GM19468 (cell line): Measurements from ENCODE around the gene GHSR.
"Not testable (repeated sequence)": the region's sequence is repeated elsewhere in the genome, so short reads cannot be mapped to it uniquely, and the experiment has no call there.

ENCODE experiments used
- ATAC-seq: cut with Tn5 transposase; IDR thresholded peaks from one replicate; pipeline ENCODE4 v1.9.1; 2021; ENCODE audit warnings: mild to moderate bottlenecking, moderate library complexity, moderate number of reproducible peaks; ENCODE audit not compliant: unreplicated experiment; ENCODE audit errors: extremely low read depth

The GHSR gene, protein sequence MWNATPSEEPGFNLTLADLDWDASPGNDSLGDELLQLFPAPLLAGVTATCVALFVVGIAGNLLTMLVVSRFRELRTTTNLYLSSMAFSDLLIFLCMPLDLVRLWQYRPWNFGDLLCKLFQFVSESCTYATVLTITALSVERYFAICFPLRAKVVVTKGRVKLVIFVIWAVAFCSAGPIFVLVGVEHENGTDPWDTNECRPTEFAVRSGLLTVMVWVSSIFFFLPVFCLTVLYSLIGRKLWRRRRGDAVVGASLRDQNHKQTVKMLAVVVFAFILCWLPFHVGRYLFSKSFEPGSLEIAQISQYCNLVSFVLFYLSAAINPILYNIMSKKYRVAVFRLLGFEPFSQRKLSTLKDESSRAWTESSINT

DNA sequence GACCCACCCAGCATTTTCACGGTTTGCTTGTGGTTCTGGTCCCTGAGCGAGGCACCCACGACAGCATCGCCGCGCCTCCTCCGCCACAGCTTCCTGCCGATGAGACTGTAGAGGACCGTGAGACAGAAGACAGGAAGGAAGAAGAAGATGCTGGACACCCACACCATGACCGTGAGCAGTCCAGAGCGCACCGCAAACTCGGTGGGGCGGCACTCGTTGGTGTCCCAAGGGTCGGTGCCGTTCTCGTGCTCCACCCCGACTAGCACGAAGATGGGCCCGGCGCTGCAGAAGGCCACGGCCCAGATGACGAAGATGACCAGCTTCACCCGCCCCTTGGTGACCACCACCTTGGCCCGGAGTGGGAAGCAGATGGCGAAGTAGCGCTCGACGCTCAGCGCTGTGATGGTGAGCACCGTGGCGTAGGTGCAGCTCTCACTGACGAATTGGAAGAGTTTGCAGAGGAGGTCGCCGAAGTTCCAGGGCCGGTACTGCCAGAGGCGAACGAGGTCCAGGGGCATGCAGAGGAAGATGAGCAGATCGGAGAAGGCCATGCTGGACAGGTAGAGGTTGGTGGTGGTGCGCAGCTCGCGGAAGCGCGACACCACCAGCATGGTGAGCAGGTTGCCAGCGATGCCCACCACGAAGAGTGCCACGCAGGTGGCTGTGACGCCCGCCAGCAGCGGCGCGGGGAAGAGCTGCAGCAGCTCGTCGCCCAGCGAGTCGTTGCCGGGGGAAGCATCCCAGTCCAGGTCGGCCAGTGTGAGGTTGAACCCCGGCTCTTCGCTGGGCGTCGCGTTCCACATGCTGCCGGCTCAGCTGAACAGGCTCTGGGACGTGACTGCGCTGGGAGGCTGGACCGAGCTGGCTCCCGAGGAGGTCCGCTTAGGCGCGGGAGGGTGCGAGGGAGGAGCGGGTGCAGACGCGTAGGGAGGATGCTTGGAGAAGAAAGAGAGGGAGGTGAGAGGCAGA is at the start of gene GHSR:
TSS of gene GHSR (minus strand) at position 846 of the 969 bp plus-strand sequence. CDS start at position 803, 43 bp downstream.
- ATAC-seq = no peak

DNA sequence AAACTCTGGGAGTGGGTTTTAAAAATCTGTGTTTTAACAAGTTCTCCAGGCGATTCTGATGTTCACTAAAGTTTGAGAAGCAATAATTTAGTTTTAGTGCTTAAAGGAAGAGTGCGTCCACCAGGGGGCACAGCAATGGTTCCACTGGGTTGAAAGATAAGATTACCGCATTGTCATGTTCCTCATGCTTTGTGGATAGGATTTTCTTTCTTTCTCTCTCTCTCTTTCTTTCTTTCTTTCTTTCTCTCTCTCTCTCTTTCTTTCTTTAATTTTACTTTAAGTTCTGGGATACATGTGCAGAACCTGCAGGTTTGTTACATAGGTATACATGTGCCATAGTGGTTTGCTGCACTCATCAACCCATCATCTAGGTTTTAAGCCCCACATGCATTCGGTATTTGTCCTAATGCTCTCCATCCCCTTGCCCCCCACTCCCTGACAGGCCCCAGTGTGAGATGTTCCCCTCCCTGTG is 42.0 kb upstream of the GHSR start:
- not testable (repeated sequence) for ATAC-seq

DNA sequence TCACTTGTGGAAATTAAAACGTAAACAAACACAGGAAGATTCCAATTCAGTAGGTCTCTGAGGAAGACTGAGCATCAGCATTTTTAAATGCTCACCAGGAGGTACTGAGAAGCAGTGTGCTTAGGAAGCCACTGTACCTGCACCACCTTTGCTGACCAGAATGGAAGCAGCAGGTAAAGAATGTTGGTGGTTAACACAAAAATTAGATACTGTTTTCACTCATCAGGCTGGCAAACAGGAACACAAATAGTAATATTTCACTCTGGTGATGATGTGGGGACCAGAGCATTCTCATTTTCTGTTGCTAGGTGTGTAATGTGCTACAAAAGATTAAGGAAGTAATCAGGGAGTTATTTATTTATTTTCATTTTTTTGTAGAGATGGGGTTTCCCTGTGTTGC is 29.9 kb upstream of the GHSR start:
- peak; percentile 18 for ATAC-seq

DNA sequence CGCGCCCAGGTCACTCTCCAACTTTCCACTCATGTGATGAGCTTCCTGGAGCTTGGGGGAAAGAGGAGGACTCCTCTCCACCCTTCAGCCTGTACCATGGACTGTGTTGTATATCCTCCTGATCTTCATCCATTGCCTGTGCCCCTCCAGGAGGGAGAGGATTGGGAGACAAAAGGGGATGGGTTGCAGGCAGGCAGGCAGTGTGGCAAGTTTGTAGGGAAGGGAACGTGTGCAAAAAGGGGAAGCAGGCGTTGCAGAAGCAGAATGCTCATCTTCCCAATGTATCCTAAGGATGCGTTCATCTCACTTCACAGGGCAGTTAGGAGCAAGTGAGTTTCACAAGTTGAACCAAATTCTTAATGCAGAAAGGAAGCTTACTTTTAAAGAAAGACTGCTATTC is 28.1 kb upstream of the GHSR start:
- no peak for ATAC-seq

DNA sequence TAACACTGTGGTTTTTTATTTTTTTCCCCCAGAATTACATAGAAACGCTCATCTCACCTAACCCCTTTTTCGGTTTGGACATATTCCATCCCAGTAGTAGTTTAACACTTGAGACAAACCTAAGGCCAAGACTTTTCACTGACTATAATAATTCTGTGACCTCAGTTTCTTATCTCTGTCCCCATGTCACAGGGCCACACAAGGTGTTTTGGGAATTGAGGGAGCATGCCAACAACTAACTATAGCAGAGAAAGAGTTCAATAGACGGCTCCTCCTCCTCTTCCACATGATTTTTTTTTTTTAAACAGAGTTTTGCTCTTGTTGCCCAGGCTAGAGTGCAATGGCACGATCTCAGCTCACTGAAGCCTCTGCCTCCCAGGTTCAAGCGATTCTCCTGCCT is 27.4 kb upstream of the GHSR start:
- no peak for ATAC-seq

DNA sequence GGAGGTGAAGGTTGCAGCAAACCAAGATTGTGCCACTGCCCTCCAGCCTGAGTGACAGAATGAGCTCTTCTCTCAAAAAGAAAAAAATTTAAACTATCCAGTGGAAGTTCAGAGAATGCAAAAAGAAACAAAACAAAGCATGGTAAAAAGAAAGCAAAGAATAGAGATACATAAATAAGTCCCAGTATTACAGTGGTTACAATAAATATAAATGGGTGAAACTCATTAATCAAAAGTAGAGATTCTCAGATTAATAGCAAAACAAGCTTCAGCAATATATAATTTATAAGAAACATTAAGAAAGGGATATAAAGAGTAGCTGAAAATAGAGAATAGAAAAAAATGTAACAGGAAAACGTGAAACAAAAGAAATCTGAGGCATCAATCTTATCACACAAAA is 23.6 kb upstream of the GHSR start:
- ATAC-seq = no peak

DNA sequence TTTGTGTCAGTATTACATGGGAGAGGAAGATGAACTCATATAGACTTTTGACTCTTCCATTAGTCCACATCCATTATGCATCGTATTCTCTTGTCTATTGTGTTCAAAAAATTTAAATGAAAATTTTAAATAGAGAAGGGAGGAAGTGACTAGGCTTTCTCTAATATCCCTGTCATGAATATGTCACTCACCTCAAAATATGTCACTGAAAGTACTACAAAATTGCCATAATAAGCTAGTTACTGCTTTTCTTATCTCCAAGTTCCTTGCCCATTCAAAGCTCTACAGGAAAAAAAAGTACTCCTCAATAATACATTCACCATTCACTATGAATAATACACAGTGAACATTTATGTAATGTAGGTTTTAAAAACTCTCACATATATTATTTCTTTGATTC is 22.3 kb upstream of the GHSR start:
- no peak for ATAC-seq

DNA sequence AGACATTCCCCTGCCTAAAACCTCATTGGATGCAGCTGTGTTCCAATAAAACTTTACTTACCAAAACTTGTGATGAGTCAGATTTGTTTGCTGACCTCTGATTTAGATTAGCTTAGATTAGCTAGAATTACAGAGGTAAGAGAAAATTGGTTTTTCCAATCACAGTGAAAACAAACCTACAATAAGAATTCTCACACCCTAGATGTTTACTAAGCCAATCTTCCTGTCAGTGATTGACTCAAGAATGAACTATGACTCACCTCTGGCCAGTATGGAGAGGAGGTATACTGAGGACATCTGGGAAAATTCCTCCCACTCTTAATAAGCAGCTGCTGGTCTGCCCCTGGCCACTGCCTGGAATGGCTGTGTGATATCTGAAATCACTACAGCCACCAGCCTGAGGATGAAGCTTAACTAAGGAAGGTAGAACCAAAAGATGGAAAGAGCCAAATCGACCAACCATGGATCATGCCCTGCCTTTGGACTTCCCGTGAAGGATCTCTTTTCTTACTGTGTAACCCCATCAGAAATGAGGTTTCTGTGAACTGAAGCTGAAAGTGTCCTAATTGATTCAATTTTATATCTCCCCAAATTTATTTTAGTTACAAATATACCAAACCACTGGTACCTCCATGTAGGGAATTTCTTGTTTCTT is 19.0 kb upstream of the GHSR start:
- ATAC-seq = no peak

DNA sequence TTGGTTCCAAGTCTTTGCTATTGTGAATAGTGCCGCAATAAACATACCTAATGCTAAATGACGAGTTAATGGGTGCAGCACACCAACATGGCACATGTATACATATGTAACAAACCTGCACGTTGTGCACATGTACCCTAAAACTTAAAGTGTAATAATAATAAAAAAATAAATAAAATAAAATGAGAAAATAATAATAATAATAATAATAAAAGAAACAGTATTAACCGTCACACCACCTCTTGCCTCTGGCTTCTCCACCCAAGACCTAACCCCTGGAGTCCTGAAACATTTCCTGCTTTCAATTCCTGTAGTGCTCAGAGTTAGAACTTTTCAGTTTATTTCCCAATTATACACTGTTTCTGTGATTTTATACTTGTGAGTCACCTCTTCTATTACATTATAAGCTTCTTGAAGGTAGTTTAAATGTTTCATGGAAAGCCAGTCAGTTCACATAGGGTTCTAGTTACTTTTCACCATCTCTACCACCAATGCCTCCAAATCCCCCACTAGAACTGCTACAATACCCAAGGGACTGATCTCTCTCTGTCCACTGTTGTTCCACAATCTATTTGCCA is 18.4 kb upstream of the GHSR start:
- no peak for ATAC-seq

DNA sequence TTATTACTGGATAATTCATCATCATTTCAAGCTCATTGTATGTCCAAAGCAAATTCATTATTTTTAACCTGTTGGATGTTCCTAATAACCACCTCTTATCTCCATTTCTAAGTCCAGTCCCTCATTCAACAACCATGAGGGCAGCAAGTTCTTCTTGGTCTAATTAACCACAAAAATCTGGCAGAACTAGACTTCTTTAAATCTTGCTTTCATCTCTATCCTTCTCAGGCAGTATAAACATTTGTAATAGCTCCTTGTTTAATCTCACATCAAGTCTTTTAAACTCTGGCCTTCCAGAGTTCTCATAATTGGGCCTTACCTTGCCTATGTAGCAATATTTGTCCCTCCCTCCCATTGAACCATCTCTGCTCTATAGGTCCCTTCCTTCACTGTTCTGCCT is 17.0 kb upstream of the GHSR start:
- no peak for ATAC-seq

DNA sequence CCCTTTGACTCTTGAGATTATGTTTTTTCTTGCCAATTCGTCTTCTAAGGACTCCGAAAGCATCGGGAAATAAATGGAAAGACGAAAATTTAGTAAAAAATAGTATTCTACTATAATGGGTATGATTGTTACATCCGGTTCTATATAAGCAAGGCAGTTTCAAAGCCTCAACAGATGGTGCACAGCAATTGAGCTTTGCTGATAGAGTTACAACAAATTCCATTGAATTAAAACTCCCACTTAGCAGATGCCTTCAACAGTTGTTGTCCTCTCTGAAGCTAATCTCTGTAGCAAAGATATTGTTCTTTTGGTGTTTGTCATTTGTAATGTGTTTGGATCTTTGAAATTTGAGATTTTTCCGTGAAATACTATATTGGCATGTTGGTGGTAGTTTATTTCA is 16.1 kb upstream of the GHSR start:
- ATAC-seq = no peak

DNA sequence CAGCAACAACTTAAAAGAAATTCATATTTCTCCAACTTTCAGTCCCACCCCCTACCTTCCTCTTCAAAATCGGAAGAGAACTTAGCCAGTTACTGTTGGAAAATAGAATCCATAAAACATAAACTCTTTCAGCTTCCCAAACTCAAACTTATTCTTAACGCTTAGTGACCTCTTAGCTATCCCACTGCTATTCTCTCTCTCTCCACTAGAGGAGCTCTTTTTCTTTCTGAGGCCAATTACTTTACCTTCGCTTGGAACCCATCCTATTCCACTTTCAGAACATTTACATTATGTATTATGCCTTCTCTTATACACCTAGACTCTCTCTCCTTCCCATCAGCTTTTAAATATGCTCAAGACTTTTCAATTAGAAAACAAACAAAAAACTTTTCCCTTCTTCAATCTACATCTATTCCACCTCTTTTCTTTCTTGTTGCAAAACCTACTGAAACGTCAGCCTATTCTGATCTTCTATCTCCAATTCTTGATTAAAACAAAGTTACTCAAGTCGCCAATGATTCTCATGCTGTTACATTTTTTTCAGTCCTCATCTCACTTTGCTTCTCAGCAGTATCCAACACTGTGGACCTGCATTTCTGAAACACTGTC is 13.4 kb upstream of the GHSR start:
- ATAC-seq = no peak

DNA sequence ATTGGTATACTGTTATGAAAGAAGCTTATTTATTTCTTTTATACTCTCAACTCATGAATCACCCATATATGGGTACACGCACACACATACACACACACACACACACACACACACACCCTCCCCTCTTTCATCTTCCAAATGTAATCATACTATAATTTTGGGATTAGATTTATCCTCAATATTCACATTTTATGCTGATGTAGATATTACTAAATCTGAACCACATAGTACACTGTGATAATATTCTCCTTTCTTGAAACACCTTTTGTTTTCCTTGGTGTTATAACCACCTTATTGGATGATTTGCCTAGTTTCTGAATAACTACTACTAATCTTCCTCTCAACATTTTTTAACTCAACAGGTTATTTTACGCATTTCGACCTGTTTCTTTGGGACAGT is 8.1 kb upstream of the GHSR start:
- no peak for ATAC-seq

DNA sequence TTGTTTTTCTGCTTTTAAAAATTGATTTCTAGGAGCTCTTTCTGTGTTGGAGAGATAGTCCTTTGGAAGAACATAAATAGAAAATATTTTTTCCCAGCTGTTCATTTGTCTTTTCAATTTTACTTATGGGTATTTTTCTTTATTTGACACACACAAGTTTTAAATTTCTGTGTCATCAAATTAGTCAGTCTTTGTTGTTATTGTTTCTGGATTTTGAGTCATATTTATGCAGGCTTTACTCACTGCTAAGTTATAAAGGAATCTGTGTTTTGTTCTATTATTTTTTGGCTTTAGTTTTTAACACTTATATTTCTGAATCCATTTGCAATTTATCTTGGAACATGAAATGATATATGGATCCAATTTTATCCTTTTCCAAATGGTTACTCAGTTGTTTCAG is 5.9 kb upstream of the GHSR start:
- no peak for ATAC-seq

DNA sequence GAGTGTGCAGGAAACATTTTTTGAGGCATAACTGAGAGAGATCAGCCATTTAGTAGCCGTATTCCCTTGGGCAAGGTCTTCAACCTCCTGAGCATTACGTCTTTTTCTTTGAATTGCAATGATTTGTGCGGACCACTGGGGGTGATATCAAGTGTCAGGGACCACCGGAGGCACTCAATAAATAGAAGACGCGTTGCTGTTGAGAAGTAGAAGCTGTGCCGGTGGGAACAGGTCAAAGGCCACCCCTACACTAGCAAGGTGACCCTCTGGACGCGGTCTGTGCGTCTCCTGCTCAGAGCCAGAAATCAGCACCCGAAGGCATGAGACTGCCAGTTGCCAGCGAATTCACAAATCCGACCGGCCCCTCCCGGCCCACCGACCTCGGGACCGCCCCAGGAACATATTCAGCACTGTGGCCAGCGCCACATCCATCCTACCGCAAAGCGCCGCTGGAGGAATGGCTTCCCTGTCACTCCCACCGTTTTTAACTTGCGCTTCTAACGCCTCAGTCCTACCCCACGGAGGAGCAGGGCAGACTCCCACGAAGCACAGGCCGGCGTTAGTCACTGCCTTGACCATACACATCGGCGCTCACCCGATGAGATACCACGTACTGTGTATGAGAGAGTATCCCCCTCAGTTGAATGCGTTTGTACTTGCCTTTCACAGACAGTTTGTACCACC is 1.4 kb upstream of the GHSR start:
- ATAC-seq = no peak

DNA sequence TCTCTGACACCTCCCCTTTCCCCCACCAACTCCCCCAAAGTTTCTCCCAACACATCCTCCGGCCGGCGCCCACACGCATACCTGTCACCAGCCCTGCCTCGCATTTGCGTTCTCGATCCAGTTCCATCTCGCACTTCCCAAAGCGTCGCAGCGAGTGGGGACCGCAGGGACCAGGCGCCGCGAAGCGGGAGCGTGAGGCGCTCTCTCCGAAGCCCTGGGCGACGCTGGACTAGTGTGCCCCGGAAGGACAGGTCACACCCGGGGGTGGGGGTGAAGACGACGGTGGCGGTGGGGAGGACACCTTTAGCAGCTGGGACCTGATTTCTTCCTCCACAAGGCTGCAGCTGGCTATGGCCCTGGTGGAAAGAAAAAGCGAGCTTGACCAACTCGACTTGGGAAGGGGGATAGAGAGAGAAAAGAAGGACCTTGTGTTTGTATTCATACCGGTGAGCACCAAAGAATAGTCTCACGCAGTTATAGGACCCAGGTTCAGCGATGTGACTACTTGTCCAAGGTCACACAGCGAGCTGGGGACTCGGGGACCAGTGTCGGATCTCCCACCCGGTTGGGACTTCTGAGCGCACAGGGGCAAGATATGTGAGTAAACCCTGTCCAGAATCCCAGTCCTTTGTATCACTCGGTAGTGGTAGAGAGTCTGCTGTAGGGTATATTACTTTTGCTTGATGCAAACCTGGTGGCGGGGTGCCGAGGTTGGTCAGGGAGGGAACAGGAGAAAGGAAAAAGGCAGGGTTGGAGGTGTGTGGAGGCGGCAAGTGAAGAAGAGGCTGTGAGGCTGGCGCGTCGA is 607 bp upstream of the GHSR start:
- ATAC-seq = no peak

DNA sequence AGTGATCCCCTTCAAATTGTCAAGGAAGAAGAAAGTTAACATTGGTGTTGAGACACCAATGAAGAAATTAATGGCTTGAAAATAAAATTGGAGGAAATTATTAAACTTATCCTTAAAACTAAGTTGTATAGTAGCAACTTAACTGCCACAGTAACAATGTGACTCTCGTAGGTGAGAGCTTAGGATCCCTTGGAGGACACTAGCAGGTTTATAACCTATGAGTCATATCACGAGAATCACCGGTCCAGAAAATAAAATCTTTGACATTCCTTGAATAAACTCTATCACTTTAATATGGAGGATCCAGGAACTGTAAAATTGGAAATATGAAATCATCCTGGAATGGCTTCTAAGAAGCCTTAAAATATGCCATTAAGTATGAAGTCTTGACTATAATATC is 2.1 kb downstream of the GHSR start:
- no peak for ATAC-seq

DNA sequence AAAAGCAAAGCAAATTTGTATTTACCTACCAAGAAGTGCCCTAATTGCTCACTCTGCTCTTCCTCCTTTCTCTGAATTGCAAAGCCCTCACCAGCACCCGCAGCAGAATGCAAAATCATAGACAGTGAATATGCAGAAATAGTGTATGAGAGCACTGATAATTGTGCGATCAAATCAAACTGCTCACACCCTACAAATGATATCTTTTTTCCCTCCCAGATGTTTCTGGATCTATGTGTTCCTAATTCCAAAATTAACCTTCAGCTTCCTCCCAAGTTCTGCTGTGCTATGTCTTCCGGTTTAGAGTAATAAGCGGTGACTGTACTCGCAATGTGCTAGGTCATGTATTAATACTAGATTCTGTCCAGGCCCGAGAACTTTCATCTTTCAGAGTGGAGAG is 3.4 kb downstream of the GHSR start:
- no peak for ATAC-seq

DNA sequence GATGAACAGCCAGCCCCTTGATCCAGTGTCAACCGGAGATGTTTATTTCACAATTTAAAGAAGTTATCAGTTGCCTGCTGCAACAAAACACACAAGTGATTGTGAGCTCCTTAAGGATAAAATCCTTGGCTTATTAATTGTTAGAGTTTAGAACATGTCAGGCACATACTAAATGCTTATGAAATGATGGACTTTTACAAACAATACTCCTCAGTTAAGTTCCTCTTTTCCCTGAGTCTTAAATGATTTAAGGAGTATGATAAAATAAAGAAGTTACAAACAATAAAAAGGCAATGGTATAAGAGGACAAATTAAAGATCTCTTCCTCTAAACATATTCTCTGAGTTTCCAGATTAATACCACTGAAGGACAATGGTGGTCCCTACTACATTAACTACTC is 5.7 kb downstream of the GHSR start:
- no peak for ATAC-seq
